CD14-positive monocyte (primary cell): ENCODE results near the gene TXNIP. TPM values are rescaled to one million over a fixed set of nuclear protein-coding genes. Genes with fewer than 3 reads are reported as not detected.

Experiments
- DNase-seq, 3 donors: peaks; one replicate each; pipeline ENCODE4 v3.0.0-alpha.2; 2011 to 2022
- H2AFZ ChIP-seq: 2 replicates; pipeline ENCODE4 v1.6.0; 2012; ENCODE audit warnings: mild to moderate bottlenecking, low read depth, low read length, inconsistent platforms; ENCODE audit not compliant: insufficient read depth, poor library complexity, severe bottlenecking
- H3K27ac ChIP-seq, 2 donors: 1 replicate in 1 of 2; 2 replicates in 1 of 2; pipeline ENCODE4 v1.5.1; 2012 to 2013; ENCODE audit warnings: low read length in 2 of 2, control low read depth in 1 of 2, inconsistent platforms in 1 of 2, low read depth in 1 of 2, mild to moderate bottlenecking in 1 of 2
- H3K27me3 ChIP-seq, 2 donors: one replicate each; pipeline versions ENCODE4 v1.6.0 to v1.6.1; 2011 to 2013; ENCODE audit warnings: low read length in 2 of 2; ENCODE audit not compliant: control insufficient read depth in 2 of 2, insufficient read depth in 2 of 2
- H3K36me3 ChIP-seq, 2 donors: replicated peaks in 1 of 2; 1 replicate in 1 of 2; 2 replicates in 1 of 2; pipeline versions ENCODE4 v1.5.1 to v1.6.1; 2012 to 2013; ENCODE audit warnings: low read length in 2 of 2, control low read depth in 1 of 2, inconsistent platforms in 1 of 2, mild to moderate bottlenecking in 1 of 2; ENCODE audit not compliant: insufficient read depth in 2 of 2, control insufficient read depth in 1 of 2
- H3K4me1 ChIP-seq, 2 donors: 1 replicate in 1 of 2; 2 replicates in 1 of 2; pipeline versions ENCODE4 v1.5.1 to v1.6.1; 2012 to 2013; ENCODE audit warnings: low read length in 2 of 2, control low read depth in 1 of 2, inconsistent platforms in 1 of 2, mild to moderate bottlenecking in 1 of 2, moderate library complexity in 1 of 2; ENCODE audit not compliant: insufficient read depth in 2 of 2, control insufficient read depth in 1 of 2
- H3K4me2 ChIP-seq: replicated peaks from 2 replicates; pipeline ENCODE3; 2012; ENCODE audit warnings: low read length, moderate library complexity, mild to moderate bottlenecking; ENCODE audit not compliant: poor library complexity, severe bottlenecking; ENCODE audit errors: extremely low read depth
- H3K4me3 ChIP-seq, 3 experiments: fragments of 200-600 bp in 1 of 3; sonication (generic) in 1 of 3; replicated peaks in 1 of 3; 1 replicate in 2 of 3; 2 replicates in 1 of 3; pipeline ENCODE4 v1.5.1; 2011 to 2013; ENCODE audit warnings: low read length in 3 of 3, mild to moderate bottlenecking in 3 of 3, control low read depth in 2 of 3, low read depth in 2 of 3, inconsistent platforms in 1 of 3, moderate library complexity in 1 of 3
- H3K79me2 ChIP-seq: 2 replicates; pipeline ENCODE4 v1.6.0; 2012; ENCODE audit warnings: mild to moderate bottlenecking, control low read depth, inconsistent platforms, low read length, moderate library complexity; ENCODE audit not compliant: insufficient read depth
- H3K9ac ChIP-seq: 2 replicates; pipeline ENCODE4 v1.6.0; 2017; ENCODE audit warnings: low read length, mild to moderate bottlenecking; ENCODE audit not compliant: insufficient read depth, poor library complexity, severe bottlenecking
- H3K9me3 ChIP-seq, 2 donors: replicated peaks in 1 of 2; 1 replicate in 1 of 2; 2 replicates in 1 of 2; pipeline versions ENCODE4 v1.5.1 to v1.6.1; 2012 to 2013; ENCODE audit warnings: low read length in 2 of 2, control low read depth in 1 of 2; ENCODE audit not compliant: control insufficient read depth in 1 of 2, insufficient read depth in 1 of 2
- H4K20me1 ChIP-seq: 2 replicates; pipeline ENCODE4 v1.6.0; 2012; ENCODE audit warnings: mild to moderate bottlenecking, low read length, control low read depth, moderate library complexity; ENCODE audit not compliant: insufficient read depth
- H3K27ac Mint-ChIP-seq, 7 donors: one replicate each; pipeline ENCODE4 v1.8.0; 2020; ENCODE audit warnings: mild to moderate bottlenecking in 7 of 7, mixed read lengths in 7 of 7, moderate library complexity in 6 of 7, inconsistent platforms in 2 of 7
- H3K27me3 Mint-ChIP-seq, 3 donors: one replicate each; pipeline ENCODE4 v1.8.0; 2021 to 2022; ENCODE audit warnings: low read depth in 3 of 3, mild to moderate bottlenecking in 3 of 3, mixed read lengths in 3 of 3, moderate library complexity in 3 of 3, inconsistent platforms in 1 of 3
- H3K36me3 Mint-ChIP-seq, 2 donors: one replicate each; pipeline ENCODE4 v1.8.0; 2020; ENCODE audit warnings: mixed read lengths in 2 of 2, inconsistent platforms in 1 of 2, mild to moderate bottlenecking in 1 of 2
- H3K4me1 Mint-ChIP-seq: one replicate; pipeline ENCODE4 v1.8.0; 2020; ENCODE audit warnings: mild to moderate bottlenecking, mixed read lengths
- H3K4me3 Mint-ChIP-seq, 2 donors: one replicate each; pipeline ENCODE4 v1.8.0; 2020; ENCODE audit warnings: mild to moderate bottlenecking in 2 of 2, mixed read lengths in 2 of 2, moderate library complexity in 1 of 2
- H3K9me3 Mint-ChIP-seq, 7 donors: one replicate each; pipeline ENCODE4 v1.8.0; 2020 to 2022; ENCODE audit warnings: mixed read lengths in 7 of 7, mild to moderate bottlenecking in 6 of 7, moderate library complexity in 6 of 7, inconsistent platforms in 2 of 7
- CTCF ChIP-seq: fragments of 200-600 bp; IDR thresholded peaks from one replicate; pipeline ENCODE4 v1.8.0; 2022; ENCODE audit warnings: antibody characterized with exemption, mild to moderate bottlenecking
- WGBS: methylation state at CpG from one replicate; pipeline ENCODE4 v1.1.5; 2013; ENCODE audit warnings: missing lambda C conversion rate; ENCODE audit not compliant: insufficient coverage; 5-methylcytosine and 5-hydroxymethylcytosine counted together
- intact Hi-C, 2 donors: fragments of 100-400 bp; cut with micrococcal nuclease; formaldehyde crosslinking; loops; one replicate each; pipeline versions ENCODE4 v1.15.0 to v1.15.1; 2023
- polyA plus RNA-seq, 3 donors: library from polyadenylated mRNA; depleted of rRNA in 1 of 3; unstranded in 2 of 3; stranded (reverse) in 1 of 3; fragments of 300-500 nt in 2 of 3; fragments of >200 nt in 1 of 3; fragmentation: Illumina TruSeq in 2 of 3; gene quantifications; 1 replicate in 2 of 3; 2 replicates in 1 of 3; pipeline ENCODE4 v1.2.3, GENCODE V29; 2012 to 2021

Gene TXNIP
- polyA plus RNA-seq, 3 donors = 640 to 3,778 (median 844) TPM

- Histone ChIP-seq H4K20me1 (peaks cover 65% of the 10 kb centered on the region), H3K4me1 (peaks cover 30 to 42% of the 10 kb centered on the region in 2 donors), H3K27ac (peak overlapping the region; percentile 61 to 78), H3K36me3 (peaks cover 41 to 43% of the 10 kb centered on the region in 2 donors), H3K4me2 (peak overlapping the region; percentile 97), H3K9ac (peak overlapping the region; percentile 78), H3K9me3 (no peaks in the 10 kb centered on the region), H2AFZ (no peak overlapping the region), H3K4me3 (peak overlapping the region; percentile 87 to 100 (median 99)), H3K79me2 (peaks cover 72% of the 10 kb centered on the region), H3K27me3 (no peaks in the 10 kb centered on the region)
- Mint-ChIP-seq H3K4me3 (peak overlapping the region; percentile 99 to 100), H3K27me3 (peaks cover 0 to 3% (median 0%) of the 10 kb centered on the region in 3 donors), H3K4me1 (peaks cover 68% of the 10 kb centered on the region), H3K27ac (peak overlapping the region; percentile 78 to 99 (median 94)), H3K9me3 (peaks cover 0 to 9% (median 2%) of the 10 kb centered on the region in 7 donors), H3K36me3 (peaks cover 42 to 45% of the 10 kb centered on the region in 2 donors)
- 0% methylated on average over 1 of the region's 6 CpGs for WGBS
- DNase-seq = no peak
- no peak for TF ChIP-seq CTCF
- intact Hi-C loops = no loop called here
Observed at GRCh38 chr1:145993618-145994390, 2.6 kb downstream of the TXNIP start.

GRCh38 chr1:145992958-145993617 is 3.3 kb downstream of the TXNIP start:
- Histone ChIP-seq H2AFZ (no peak overlapping the region), H4K20me1 (peaks cover 65% of the 10 kb centered on the region), H3K27me3 (no peaks in the 10 kb centered on the region), H3K4me2 (peak overlapping the region; percentile 97), H3K4me1 (peaks cover 27 to 42% of the 10 kb centered on the region in 2 donors), H3K36me3 (peaks cover 41 to 43% of the 10 kb centered on the region in 2 donors), H3K9ac (peak overlapping the region; percentile 78), H3K9me3 (no peaks in the 10 kb centered on the region), H3K27ac (peak overlapping the region; percentile 61 to 78), H3K79me2 (peaks cover 68% of the 10 kb centered on the region), H3K4me3 (peak overlapping the region; percentile 87 to 100 (median 99))
- peaks cover 0 to 3% (median 0%) of the 10 kb centered on the region in 3 donors for H3K27me3 Mint-ChIP-seq
- H3K4me3 Mint-ChIP-seq = peak overlapping the region; percentile 99 to 100
- H3K27ac Mint-ChIP-seq = peak overlapping the region; percentile 30 to 99 (median 93)
- intact Hi-C loops = no loop called here
- no peak for DNase-seq
- H3K4me1 Mint-ChIP-seq = peaks cover 67% of the 10 kb centered on the region
- 0% methylated on average over 1 of the region's 5 CpGs for WGBS
- TF ChIP-seq CTCF = no peak
- H3K36me3 Mint-ChIP-seq = peaks cover 42 to 45% of the 10 kb centered on the region in 2 donors
- H3K9me3 Mint-ChIP-seq = peaks cover 0 to 9% (median 2%) of the 10 kb centered on the region in 7 donors
